M059J (cell line): ENCODE results near the gene FOXF1. TPM values are rescaled to one million over a fixed set of nuclear protein-coding genes. Genes with fewer than 3 reads are reported as not detected.

ENCODE experiments used
- DNase-seq: peaks from one replicate; pipeline ENCODE4 v3.0.0-alpha.2; 2012; ENCODE audit warnings: low read depth
- total RNA-seq: library from RNA; depleted of rRNA; stranded (reverse); fragments of >200 nt; shearing (Covaris generic); gene quantifications from 2 replicates; pipeline ENCODE4 v1.2.3, GENCODE V29; 2014; rRNA removed

The FOXF1 gene
- total RNA-seq, 1 experiment from 2014 or later: 21.2 TPM

- DNase-seq: no peak
These were observed 46.2 kb downstream of the FOXF1 start for GRCh38 chr16:86556576-86556975.

- DNase-seq: no peak
These were observed 47.3 kb downstream of the FOXF1 start for GRCh38 chr16:86557587-86557986.

DNA sequence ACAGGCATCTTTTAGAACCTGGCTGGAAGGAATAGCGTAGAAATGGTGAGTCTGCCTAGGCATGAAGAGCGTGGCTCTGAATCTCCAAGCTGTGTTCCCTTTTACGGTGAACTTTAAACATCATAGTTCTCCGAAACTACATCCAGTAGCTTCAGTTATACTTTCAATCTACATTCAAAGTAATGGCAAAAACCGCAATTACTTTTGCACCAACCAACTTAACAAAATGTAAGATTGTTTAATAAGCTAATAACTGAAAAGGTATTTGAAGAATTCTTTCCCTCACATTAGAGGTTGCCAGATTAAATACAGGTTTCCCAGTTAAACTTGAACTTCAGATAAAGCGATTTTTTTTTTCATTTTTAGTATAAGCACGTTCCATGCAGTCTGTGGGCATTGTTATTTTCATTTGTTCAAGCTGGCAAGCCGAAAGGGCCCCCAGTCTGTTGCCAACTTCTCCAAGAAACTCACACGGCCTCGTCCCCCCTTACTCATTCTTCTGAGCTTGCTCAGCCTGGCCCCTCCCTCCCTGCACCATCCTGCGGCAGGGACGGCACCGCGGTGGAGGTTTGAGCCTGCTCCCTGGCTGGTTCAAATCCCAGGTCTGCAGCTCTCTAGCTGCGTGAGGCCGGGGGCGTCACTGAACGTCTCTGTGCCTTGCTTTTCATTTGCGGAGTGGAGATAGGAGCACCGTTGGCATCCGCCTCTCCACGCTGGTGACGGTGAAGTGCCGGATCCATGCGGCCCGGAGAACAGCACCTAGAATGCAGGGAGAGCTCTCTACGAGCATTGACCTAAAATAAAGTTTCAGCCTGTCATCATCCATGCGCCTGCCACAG, 48.2 kb downstream of the FOXF1 start:
- DNase-seq: no peak

GRCh38 chr16:86559802-86560305, 49.5 kb downstream of the FOXF1 start:
- no peak for DNase-seq

- DNase-seq: no peak
These were observed 52.0 kb downstream of the FOXF1 start for GRCh38 chr16:86562356-86562755.

DNA sequence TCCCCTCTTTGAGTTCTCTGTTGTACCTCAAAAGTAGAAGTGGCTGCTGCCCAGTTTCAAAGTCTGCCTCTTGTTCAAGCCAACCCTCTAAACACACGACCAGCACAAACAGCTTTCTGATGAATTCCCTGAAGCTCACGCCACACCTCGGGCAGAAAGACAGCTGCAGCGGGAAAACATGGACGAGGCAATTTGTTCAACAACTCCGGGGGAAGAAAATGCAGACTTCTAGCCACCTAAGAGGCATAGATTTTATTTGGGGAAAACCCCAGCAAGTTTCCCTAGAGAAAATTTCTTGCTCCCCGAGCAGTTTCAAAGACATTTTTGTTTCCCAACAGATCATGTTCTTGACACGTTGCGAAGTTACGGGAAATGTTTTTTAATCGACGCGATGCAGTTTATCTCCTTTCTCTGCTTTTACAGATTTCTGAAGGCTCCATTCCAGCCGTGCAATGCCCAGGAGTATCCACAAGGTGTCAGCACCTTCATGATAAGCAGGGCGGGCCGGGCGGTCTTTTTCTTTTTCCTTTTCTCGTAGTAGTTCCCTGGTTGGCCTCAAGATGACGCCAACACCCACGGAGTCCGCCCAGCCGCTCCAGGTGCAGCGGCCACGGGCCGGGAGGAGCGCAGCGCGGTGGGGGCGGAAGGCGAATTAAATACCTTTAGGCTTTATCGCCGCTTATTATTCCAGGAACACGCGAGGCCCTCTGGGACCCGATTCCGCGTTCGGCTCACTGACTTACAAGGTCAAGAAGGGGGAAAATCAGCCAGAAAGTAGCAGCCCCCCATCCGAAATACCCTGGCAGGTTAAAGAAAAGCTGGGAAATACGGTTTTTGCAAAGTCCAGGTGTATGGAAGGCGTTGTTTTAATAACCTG, 53.4 kb downstream of the FOXF1 start:
- DNase-seq: peak; percentile 83

Other genes starting within 250 kb of the FOXF1 start
- gene MTHFSD, start 44.7 kb downstream of the FOXF1 start, total RNA-seq: 9.6 and 18.3 TPM in 2 replicates
- gene FOXC2, start 56.3 kb downstream of the FOXF1 start, total RNA-seq: 0.49 and 2.0 TPM in 2 replicates
- 4.1 and 4.2 TPM in 2 replicates for gene FOXL1, start 68.0 kb downstream of the FOXF1 start, total RNA-seq